ENCODE results near the gene MCF2L2.

The MCF2L2 gene

GRCh38 chr3:183409219-183409618 is 19.2 kb downstream of the MCF2L2 start:
- H3K27me3 ChIP-seq (ENCODE audit: control insufficient read depth, insufficient read depth, low read length), result no peaks in the 10 kb centered on the region

GRCh38 chr3:183401678-183402077 is 26.7 kb downstream of the MCF2L2 start:
- Histone ChIP-seq H3K4me3 (ENCODE audit: low read length) (no peak overlapping the region), H3K36me3 (ENCODE audit: control insufficient read depth, insufficient read depth, low read length) (no peaks in the 10 kb centered on the region), H3K9ac (ENCODE audit: low read length) (no peak overlapping the region), H3K4me1 (ENCODE audit: control insufficient read depth, insufficient read depth, low read length) (no peaks in the 10 kb centered on the region), H3K27me3 (ENCODE audit: control insufficient read depth, insufficient read depth, low read length) (no peaks in the 10 kb centered on the region), H3K27ac (ENCODE audit: low read depth, low read length) (no peak overlapping the region)

More at GRCh38 chr3:183409219-183409618, 19.2 kb downstream of the MCF2L2 start:
- Histone ChIP-seq H3K27ac (ENCODE audit: low read depth, low read length) (no peak overlapping the region), H3K9ac (ENCODE audit: low read length) (no peak overlapping the region), H3K4me3 (ENCODE audit: low read length) (no peak overlapping the region), H3K4me1 (ENCODE audit: control insufficient read depth, insufficient read depth, low read length) (no peaks in the 10 kb centered on the region), H3K36me3 (ENCODE audit: control insufficient read depth, insufficient read depth, low read length) (no peaks in the 10 kb centered on the region)

GRCh38 chr3:183400352-183400751 is 28.1 kb downstream of the MCF2L2 start:
- H3K27me3 ChIP-seq (ENCODE audit: control insufficient read depth, insufficient read depth, low read length), result no peaks in the 10 kb centered on the region
- no peak overlapping the region for H3K27ac ChIP-seq (ENCODE audit: low read depth, low read length)
- H3K9ac ChIP-seq (ENCODE audit: low read length), result no peak overlapping the region
- H3K36me3 ChIP-seq (ENCODE audit: control insufficient read depth, insufficient read depth, low read length), result no peaks in the 10 kb centered on the region
- H3K4me3 ChIP-seq (ENCODE audit: low read length), result no peak overlapping the region
- no peaks in the 10 kb centered on the region for H3K4me1 ChIP-seq (ENCODE audit: control insufficient read depth, insufficient read depth, low read length)

GRCh38 chr3:183396662-183397391 is 31.6 kb downstream of the MCF2L2 start:
- H3K27me3 ChIP-seq (ENCODE audit: control insufficient read depth, insufficient read depth, low read length), result no peaks in the 10 kb centered on the region
- no peak overlapping the region for H3K27ac ChIP-seq (ENCODE audit: low read depth, low read length)

GRCh38 chr3:183394150-183394549 is 34.3 kb downstream of the MCF2L2 start:
- no peaks in the 10 kb centered on the region for H3K27me3 ChIP-seq (ENCODE audit: control insufficient read depth, insufficient read depth, low read length)
- H3K36me3 ChIP-seq (ENCODE audit: control insufficient read depth, insufficient read depth, low read length), result no peaks in the 10 kb centered on the region
- H3K9ac ChIP-seq (ENCODE audit: low read length), result no peak overlapping the region
- no peaks in the 10 kb centered on the region for H3K4me1 ChIP-seq (ENCODE audit: control insufficient read depth, insufficient read depth, low read length)
- H3K4me3 ChIP-seq (ENCODE audit: low read length), result no peak overlapping the region
- no peak overlapping the region for H3K27ac ChIP-seq (ENCODE audit: low read depth, low read length)

More at GRCh38 chr3:183396662-183397391, 31.6 kb downstream of the MCF2L2 start:
- Histone ChIP-seq H3K36me3 (ENCODE audit: control insufficient read depth, insufficient read depth, low read length) (no peaks in the 10 kb centered on the region), H3K4me1 (ENCODE audit: control insufficient read depth, insufficient read depth, low read length) (no peaks in the 10 kb centered on the region), H3K4me3 (ENCODE audit: low read length) (no peak overlapping the region), H3K9ac (ENCODE audit: low read length) (no peak overlapping the region)

GRCh38 chr3:183393625-183394024 is 34.8 kb downstream of the MCF2L2 start:
- Histone ChIP-seq H3K4me1 (ENCODE audit: control insufficient read depth, insufficient read depth, low read length) (no peaks in the 10 kb centered on the region), H3K9ac (ENCODE audit: low read length) (no peak overlapping the region), H3K27ac (ENCODE audit: low read depth, low read length) (no peak overlapping the region), H3K36me3 (ENCODE audit: control insufficient read depth, insufficient read depth, low read length) (no peaks in the 10 kb centered on the region), H3K27me3 (ENCODE audit: control insufficient read depth, insufficient read depth, low read length) (no peaks in the 10 kb centered on the region), H3K4me3 (ENCODE audit: low read length) (no peak overlapping the region)

- H3K4me1 ChIP-seq (ENCODE audit: control insufficient read depth, insufficient read depth, low read length), result no peaks in the 10 kb centered on the region
- H3K36me3 ChIP-seq (ENCODE audit: control insufficient read depth, insufficient read depth, low read length), result no peaks in the 10 kb centered on the region
- no peak overlapping the region for H3K4me3 ChIP-seq (ENCODE audit: low read length)
- H3K9ac ChIP-seq (ENCODE audit: low read length), result no peak overlapping the region
- H3K27ac ChIP-seq (ENCODE audit: low read depth, low read length), result no peak overlapping the region
- no peaks in the 10 kb centered on the region for H3K27me3 ChIP-seq (ENCODE audit: control insufficient read depth, insufficient read depth, low read length)
Measured at GRCh38 chr3:183392186-183393034, 36.0 kb downstream of the MCF2L2 start.

- Histone ChIP-seq H3K27ac (ENCODE audit: low read depth, low read length) (no peak overlapping the region), H3K27me3 (ENCODE audit: control insufficient read depth, insufficient read depth, low read length) (no peaks in the 10 kb centered on the region), H3K4me1 (ENCODE audit: control insufficient read depth, insufficient read depth, low read length) (no peaks in the 10 kb centered on the region), H3K4me3 (ENCODE audit: low read length) (no peak overlapping the region), H3K9ac (ENCODE audit: low read length) (no peak overlapping the region), H3K36me3 (ENCODE audit: control insufficient read depth, insufficient read depth, low read length) (no peaks in the 10 kb centered on the region)
Measured at GRCh38 chr3:183391460-183391859, 37.0 kb downstream of the MCF2L2 start.

DNA sequence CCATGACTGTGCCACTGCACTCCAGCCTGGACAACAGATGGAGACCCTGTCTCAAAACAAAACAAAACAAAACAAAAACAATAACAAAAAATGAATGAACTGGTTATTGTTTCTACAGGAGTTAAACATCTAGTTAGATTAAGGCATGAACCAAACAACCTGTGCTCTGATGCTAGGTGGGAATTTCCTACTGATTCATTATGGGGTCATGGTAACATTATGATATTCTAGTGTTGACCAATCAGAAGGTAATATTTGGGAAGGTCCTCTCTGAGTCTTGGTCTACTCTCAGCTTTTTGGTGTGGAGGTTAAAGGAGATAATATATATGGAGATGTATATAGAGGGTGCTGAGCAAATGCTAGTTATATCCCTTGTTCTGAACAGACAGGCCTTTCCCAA is 37.6 kb downstream of the MCF2L2 start:
- no peaks in the 10 kb centered on the region for H3K36me3 ChIP-seq (ENCODE audit: control insufficient read depth, insufficient read depth, low read length)
- H3K4me3 ChIP-seq (ENCODE audit: low read length), result no peak overlapping the region
- H3K27me3 ChIP-seq (ENCODE audit: control insufficient read depth, insufficient read depth, low read length), result no peaks in the 10 kb centered on the region
- no peaks in the 10 kb centered on the region for H3K4me1 ChIP-seq (ENCODE audit: control insufficient read depth, insufficient read depth, low read length)
- no peak overlapping the region for H3K27ac ChIP-seq (ENCODE audit: low read depth, low read length)
- H3K9ac ChIP-seq (ENCODE audit: low read length), result no peak overlapping the region

- H3K36me3 ChIP-seq (ENCODE audit: control insufficient read depth, insufficient read depth, low read length), result no peaks in the 10 kb centered on the region
- no peaks in the 10 kb centered on the region for H3K4me1 ChIP-seq (ENCODE audit: control insufficient read depth, insufficient read depth, low read length)
- no peak overlapping the region for H3K27ac ChIP-seq (ENCODE audit: low read depth, low read length)
- no peak overlapping the region for H3K4me3 ChIP-seq (ENCODE audit: low read length)
- no peaks in the 10 kb centered on the region for H3K27me3 ChIP-seq (ENCODE audit: control insufficient read depth, insufficient read depth, low read length)
- no peak overlapping the region for H3K9ac ChIP-seq (ENCODE audit: low read length)
Measured at GRCh38 chr3:183388213-183388895, 40.1 kb downstream of the MCF2L2 start.

GRCh38 chr3:183387797-183388196 is 40.6 kb downstream of the MCF2L2 start:
- Histone ChIP-seq H3K4me3 (ENCODE audit: low read length) (no peak overlapping the region), H3K4me1 (ENCODE audit: control insufficient read depth, insufficient read depth, low read length) (no peaks in the 10 kb centered on the region), H3K9ac (ENCODE audit: low read length) (no peak overlapping the region), H3K27me3 (ENCODE audit: control insufficient read depth, insufficient read depth, low read length) (no peaks in the 10 kb centered on the region), H3K27ac (ENCODE audit: low read depth, low read length) (no peak overlapping the region), H3K36me3 (ENCODE audit: control insufficient read depth, insufficient read depth, low read length) (no peaks in the 10 kb centered on the region)

- Histone ChIP-seq H3K4me1 (ENCODE audit: control insufficient read depth, insufficient read depth, low read length) (no peaks in the 10 kb centered on the region), H3K36me3 (ENCODE audit: control insufficient read depth, insufficient read depth, low read length) (no peaks in the 10 kb centered on the region), H3K4me3 (ENCODE audit: low read length) (no peak overlapping the region), H3K9ac (ENCODE audit: low read length) (no peak overlapping the region), H3K27ac (ENCODE audit: low read depth, low read length) (no peak overlapping the region), H3K27me3 (ENCODE audit: control insufficient read depth, insufficient read depth, low read length) (no peaks in the 10 kb centered on the region)
Measured at GRCh38 chr3:183386651-183387050, 41.8 kb downstream of the MCF2L2 start.

All from rectal smooth muscle tissue (tissue), 1 donor.